ENCODE data around the gene CASP12.
"Not testable (repeated sequence)": the region's sequence is repeated elsewhere in the genome, so short reads cannot be mapped to it uniquely, and the experiment has no call there.

CASP12 gene

DNA sequence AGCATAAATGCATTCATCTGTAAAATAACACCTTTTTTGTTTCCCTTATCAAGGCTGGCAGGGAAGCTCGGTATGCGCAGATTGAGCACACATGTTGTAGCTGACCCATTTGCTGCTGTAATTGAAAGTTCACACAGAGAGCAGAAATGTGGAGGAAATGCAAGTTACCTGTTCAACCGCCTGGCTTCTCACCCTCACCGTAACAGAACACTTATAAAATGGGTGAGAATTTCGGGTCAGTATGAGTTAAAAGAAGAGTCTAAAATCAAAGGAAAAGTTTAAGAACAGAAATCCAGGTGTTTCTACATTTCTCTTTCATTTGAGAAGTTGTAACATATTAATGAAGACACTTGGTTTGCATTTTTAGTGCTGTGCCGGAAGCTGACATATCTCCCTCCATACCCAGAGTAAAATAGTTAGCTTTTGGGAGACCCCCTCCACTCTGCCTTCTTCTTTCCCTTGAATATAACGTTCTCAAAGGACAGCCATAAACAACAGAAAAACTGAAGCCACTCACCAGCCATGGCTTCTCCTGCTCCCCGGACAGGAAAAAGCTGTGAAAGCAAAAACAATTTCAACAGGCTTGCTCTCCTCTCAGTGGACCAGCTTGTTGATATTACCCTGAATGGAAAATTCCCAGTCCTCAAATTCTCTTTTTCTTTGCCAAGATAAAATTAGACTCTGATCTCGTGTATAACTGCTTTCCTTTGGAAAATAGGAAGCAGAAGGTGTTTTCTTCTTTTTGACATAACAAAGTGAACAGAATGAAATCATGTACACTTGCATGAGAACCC is at the start of gene CASP12:
Gene CASP12 (minus strand): TSS at position 570 of the 794 bp plus-strand sequence.
- H3K27me3 Mint-ChIP-seq, result no peaks in the 10 kb centered on the region

DNA sequence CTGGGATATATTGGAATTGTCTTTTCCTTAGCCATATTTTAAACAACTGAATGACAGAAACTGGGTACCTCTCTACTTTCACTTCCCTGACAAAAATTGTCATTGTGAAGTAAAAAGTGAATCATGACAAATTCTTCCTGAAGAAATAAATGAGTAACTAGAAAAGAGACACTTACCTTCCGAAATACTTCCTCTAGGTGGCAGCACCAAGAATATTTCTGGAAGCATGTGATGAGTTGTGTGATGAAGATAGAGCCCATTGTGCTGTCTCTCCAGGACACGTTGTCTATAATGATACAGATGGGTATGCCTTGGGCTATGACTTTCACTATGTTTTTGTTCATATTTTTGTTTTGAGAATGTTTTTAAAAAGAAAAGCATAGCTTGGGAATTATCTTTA is 48.6 kb upstream of the CASP12 start:
- Mint-ChIP-seq H3K4me1 (ENCODE audit: low read depth) (peaks cover 11% of the 10 kb centered on the region), H3K27me3 (no peaks in the 10 kb centered on the region), H3K9me3 (peaks cover 4% of the 10 kb centered on the region), H3K27ac (no peak overlapping the region), H3K36me3 (ENCODE audit: low read depth) (peaks cover 95% of the 10 kb centered on the region), H3K4me3 (no peak overlapping the region)

More for the DNA sequence above, at the start of gene CASP12:
- Mint-ChIP-seq H3K27ac (peak within 1 kb of the TSS; percentile 29), H3K36me3 (ENCODE audit: low read depth) (peaks cover 4% of the 10 kb centered on the region), H3K4me3 (peak within 1 kb of the TSS; percentile 45), H3K4me1 (ENCODE audit: low read depth) (peaks cover 26% of the 10 kb centered on the region), H3K9me3 (no peaks in the 10 kb centered on the region)

DNA sequence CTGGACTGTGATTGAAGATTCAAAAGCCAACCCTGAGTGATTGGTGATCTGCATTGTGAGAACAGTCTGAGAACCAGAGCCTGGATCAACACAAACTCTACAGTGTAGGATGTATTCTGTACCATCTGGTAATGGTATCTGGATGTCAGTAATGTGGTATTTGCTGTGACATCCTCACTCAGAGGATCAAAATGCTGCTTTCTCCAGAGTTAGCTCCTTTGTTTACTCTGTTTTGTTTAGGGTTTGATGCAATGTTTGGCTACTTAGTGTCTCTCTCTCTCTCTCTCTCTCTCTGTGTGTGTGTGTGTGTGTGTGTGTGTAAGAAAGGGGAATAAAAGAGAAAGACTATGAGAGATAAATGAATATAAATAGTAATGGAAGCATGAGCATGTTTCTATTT is 45.8 kb upstream of the CASP12 start:
- Mint-ChIP-seq H3K4me1 (ENCODE audit: low read depth) (peaks cover 11% of the 10 kb centered on the region), H3K27me3 (no peaks in the 10 kb centered on the region), H3K9me3 (peaks cover 4% of the 10 kb centered on the region), H3K27ac (peak overlapping the region; percentile 18), H3K4me3 (no peak overlapping the region), H3K36me3 (ENCODE audit: low read depth) (peaks cover 73% of the 10 kb centered on the region)

DNA sequence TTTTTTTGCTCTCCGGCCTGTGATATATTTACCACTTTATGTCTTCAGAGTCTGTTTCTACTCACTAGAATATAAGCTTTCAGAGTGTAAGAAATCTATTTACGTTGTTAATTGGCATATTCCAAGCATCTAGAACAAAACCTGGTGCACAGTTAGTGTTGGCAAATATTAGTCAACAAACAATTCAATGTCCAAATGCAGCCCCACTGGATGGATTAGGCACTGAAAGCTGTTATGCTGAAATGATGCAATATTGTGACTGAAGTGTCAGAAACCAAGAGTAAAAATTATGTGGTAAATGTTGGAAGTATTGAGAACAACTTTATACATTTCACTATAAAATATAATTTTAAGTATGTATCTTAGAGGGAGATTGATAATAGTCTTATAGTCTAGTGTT is 45.3 kb upstream of the CASP12 start:
- H3K9me3 Mint-ChIP-seq, result peaks cover 4% of the 10 kb centered on the region

DNA sequence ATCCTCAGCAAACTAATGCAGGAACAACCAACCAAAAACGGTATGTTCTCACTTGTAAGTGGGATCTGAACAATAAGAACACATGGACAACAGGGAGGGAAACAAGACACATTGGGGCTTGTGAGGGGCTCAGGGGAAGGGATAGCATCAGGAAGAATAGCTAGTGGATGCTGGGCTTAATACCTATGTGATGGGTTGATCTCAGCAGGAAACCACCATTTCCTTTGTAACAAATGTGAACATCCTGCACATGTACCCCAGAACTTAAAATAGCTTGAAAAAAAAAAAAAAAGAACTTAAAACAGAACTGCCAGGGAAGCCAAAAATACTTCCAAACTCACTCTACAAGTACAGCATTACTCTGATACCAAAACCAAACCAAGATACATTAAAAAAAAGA is 36.3 kb upstream of the CASP12 start:
- no peaks in the 10 kb centered on the region for H3K27me3 Mint-ChIP-seq
- peak overlapping the region; percentile 35 for H3K4me3 Mint-ChIP-seq
- H3K27ac Mint-ChIP-seq, result peak overlapping the region; percentile 63
- H3K4me1 Mint-ChIP-seq (ENCODE audit: low read depth), result peaks cover 36% of the 10 kb centered on the region
- H3K36me3 Mint-ChIP-seq (ENCODE audit: low read depth), result peaks cover 7% of the 10 kb centered on the region
- H3K9me3 Mint-ChIP-seq, result peaks cover 14% of the 10 kb centered on the region

More for the DNA sequence above, 45.3 kb upstream of the CASP12 start:
- peaks cover 11% of the 10 kb centered on the region for H3K4me1 Mint-ChIP-seq (ENCODE audit: low read depth)
- no peak overlapping the region for H3K27ac Mint-ChIP-seq
- no peak overlapping the region for H3K4me3 Mint-ChIP-seq
- H3K36me3 Mint-ChIP-seq (ENCODE audit: low read depth), result peaks cover 68% of the 10 kb centered on the region
- H3K27me3 Mint-ChIP-seq, result no peaks in the 10 kb centered on the region

- Mint-ChIP-seq H3K36me3 (ENCODE audit: low read depth) (peaks cover 12% of the 10 kb centered on the region), H3K4me1 (ENCODE audit: low read depth) (peaks cover 36% of the 10 kb centered on the region), H3K4me3 (peak overlapping the region; percentile 35), H3K9me3 (peaks cover 19% of the 10 kb centered on the region)
- not testable (repeated sequence) for H3K27me3 Mint-ChIP-seq, H3K27ac Mint-ChIP-seq
These were observed 35.8 kb upstream of the CASP12 start for GRCh38 chr11:104934073-104934472.

- Mint-ChIP-seq H3K4me1 (ENCODE audit: low read depth) (peaks cover 15% of the 10 kb centered on the region), H3K27me3 (no peaks in the 10 kb centered on the region), H3K27ac (no peak overlapping the region), H3K36me3 (ENCODE audit: low read depth) (peaks cover 32% of the 10 kb centered on the region), H3K9me3 (peaks cover 30% of the 10 kb centered on the region), H3K4me3 (no peak overlapping the region)
These were observed 30.6 kb upstream of the CASP12 start for GRCh38 chr11:104928811-104929210.

DNA sequence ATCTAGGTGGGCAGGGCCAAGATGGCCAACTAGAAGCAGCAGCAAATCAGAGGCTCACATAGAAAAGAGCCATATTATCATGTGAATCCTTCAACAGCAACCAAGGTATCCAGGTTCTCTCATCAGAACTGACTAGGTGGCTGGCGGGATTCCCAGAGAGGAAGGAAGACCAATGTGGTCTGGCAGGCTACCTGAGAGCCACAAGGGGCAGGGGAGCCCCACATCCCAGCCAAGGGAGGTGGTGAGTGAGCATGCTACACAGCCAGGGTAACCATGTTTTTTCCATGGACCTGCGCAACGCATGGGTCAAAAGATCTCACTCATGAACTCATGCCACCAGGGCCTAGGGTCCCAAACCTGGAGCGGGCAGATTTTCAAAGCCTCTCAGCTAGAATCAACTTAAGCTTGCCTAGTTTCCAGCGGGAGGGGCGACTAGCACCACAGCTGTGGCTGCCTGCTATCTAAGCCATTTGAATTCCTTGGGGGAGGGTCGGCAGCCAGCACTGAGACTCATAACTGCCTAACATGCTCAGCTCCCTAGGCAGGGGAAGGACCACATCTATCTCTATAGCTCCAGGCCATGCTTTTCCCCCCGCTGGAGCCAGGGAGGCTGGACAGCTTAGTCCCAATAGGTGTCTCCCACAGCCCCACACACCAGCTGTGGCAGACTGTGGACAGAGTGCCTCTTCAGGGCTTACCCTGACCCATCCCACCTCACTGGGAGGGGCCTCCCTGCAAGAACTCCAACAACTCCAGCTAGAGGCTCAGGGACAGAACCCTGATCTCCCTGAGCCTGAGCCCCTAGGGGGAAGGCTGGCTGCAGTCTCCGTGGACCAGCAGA is 28.7 kb upstream of the CASP12 start:
- Mint-ChIP-seq H3K27ac (no peak overlapping the region), H3K4me1 (ENCODE audit: low read depth) (peaks cover 7% of the 10 kb centered on the region)

GRCh38 chr11:104925850-104926249 is 27.6 kb upstream of the CASP12 start:
- Mint-ChIP-seq H3K9me3 (peaks cover 27% of the 10 kb centered on the region), H3K36me3 (ENCODE audit: low read depth) (peaks cover 32% of the 10 kb centered on the region)

More for the DNA sequence above, 28.7 kb upstream of the CASP12 start:
- H3K4me3 Mint-ChIP-seq, result no peak overlapping the region
- peaks cover 27% of the 10 kb centered on the region for H3K9me3 Mint-ChIP-seq
- H3K36me3 Mint-ChIP-seq (ENCODE audit: low read depth), result peaks cover 32% of the 10 kb centered on the region
- no peaks in the 10 kb centered on the region for H3K27me3 Mint-ChIP-seq

GRCh38 chr11:104918113-104918824 is 20.0 kb upstream of the CASP12 start:
- Mint-ChIP-seq H3K9me3 (no peaks in the 10 kb centered on the region), H3K27me3 (no peaks in the 10 kb centered on the region), H3K36me3 (ENCODE audit: low read depth) (no peaks in the 10 kb centered on the region), H3K4me3 (peak overlapping the region; percentile 81), H3K4me1 (ENCODE audit: low read depth) (peaks cover 63% of the 10 kb centered on the region), H3K27ac (peak overlapping the region; percentile 79)

More at GRCh38 chr11:104925850-104926249, 27.6 kb upstream of the CASP12 start:
- Mint-ChIP-seq H3K4me1 (ENCODE audit: low read depth) (peaks cover 10% of the 10 kb centered on the region), H3K4me3 (no peak overlapping the region), H3K27me3 (no peaks in the 10 kb centered on the region), H3K27ac (no peak overlapping the region)

DNA sequence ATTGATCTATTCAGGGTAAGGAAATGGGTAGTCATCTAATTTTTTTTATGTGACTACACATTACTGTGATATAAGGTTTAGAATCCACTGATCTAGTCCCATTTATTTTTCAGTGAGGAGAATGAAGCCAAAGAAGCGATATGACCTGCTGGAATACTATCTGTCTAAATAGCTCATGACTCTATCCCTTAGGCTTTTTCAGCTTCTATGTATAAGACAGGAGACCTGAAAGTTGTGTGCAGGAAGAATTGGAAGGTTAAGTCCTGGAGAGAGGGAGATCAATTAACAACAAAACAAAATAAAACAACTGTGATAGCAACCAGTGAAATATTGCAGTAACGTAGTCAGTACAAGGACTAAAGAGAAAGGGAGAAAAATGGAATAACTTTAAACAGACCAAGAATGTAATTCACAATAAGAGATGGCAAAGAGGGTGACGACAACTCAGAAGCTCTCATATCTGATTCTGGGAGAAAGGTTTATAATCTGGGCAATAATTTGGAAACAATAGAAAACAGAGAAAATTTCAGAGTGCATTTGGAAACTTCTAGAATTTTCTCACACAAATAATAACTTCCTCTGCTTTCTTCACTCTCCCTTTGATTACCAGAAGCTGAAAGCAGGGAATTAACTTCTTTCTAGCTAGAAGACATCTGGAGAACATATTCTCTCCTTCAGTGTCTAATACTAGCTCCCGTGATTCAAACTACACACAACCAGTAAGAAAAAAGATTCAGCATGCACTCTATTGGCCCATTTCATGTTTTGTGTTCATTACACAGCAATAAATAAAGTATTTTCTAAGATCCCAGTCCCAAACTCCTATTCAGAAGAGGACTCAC is 19.2 kb upstream of the CASP12 start:
- Mint-ChIP-seq H3K4me3 (peak overlapping the region; percentile 81), H3K36me3 (ENCODE audit: low read depth) (no peaks in the 10 kb centered on the region), H3K27ac (peak overlapping the region; percentile 79), H3K27me3 (no peaks in the 10 kb centered on the region), H3K9me3 (no peaks in the 10 kb centered on the region), H3K4me1 (ENCODE audit: low read depth) (peaks cover 64% of the 10 kb centered on the region)

- Mint-ChIP-seq H3K4me1 (ENCODE audit: low read depth) (peaks cover 68% of the 10 kb centered on the region), H3K27me3 (no peaks in the 10 kb centered on the region), H3K4me3 (peak overlapping the region; percentile 71), H3K27ac (peak overlapping the region; percentile 59), H3K36me3 (ENCODE audit: low read depth) (no peaks in the 10 kb centered on the region), H3K9me3 (no peaks in the 10 kb centered on the region)
These were observed 18.2 kb upstream of the CASP12 start for GRCh38 chr11:104916442-104916841.

DNA sequence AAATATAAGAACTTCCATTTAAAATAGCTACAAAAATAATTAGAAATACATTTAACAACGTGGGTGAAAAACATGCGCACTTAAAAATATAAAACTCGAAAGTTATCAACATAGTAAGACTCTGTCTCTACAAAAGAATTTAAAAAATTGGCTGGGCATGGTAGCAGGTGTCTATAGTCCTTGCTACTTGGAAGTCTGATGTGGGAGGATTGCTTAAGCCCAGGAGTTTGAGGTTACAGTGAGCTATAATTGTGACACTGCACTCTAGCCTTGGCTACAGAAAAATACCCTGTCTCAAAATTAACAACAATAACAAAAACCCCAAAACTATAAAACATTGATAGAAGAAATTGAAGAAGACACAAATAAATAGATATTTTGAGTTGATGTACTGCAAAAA is 13.8 kb upstream of the CASP12 start:
- Mint-ChIP-seq H3K4me3 (no peak overlapping the region), H3K4me1 (ENCODE audit: low read depth) (peaks cover 65% of the 10 kb centered on the region), H3K36me3 (ENCODE audit: low read depth) (peaks cover 9% of the 10 kb centered on the region), H3K27ac (peak overlapping the region; percentile 36), H3K27me3 (no peaks in the 10 kb centered on the region), H3K9me3 (peaks cover 4% of the 10 kb centered on the region)

- peak overlapping the region; percentile 2 for H3K27ac Mint-ChIP-seq
These were observed 9.9 kb upstream of the CASP12 start for GRCh38 chr11:104908186-104908531.

More at GRCh38 chr11:104908186-104908531, 9.9 kb upstream of the CASP12 start:
- H3K9me3 Mint-ChIP-seq, result peaks cover 4% of the 10 kb centered on the region
- peaks cover 37% of the 10 kb centered on the region for H3K4me1 Mint-ChIP-seq (ENCODE audit: low read depth)
- no peaks in the 10 kb centered on the region for H3K27me3 Mint-ChIP-seq
- no peak overlapping the region for H3K4me3 Mint-ChIP-seq
- H3K36me3 Mint-ChIP-seq (ENCODE audit: low read depth), result peaks cover 23% of the 10 kb centered on the region

Data from stimulated activated naive CD8-positive, alpha-beta T cell treated with anti-CD3 and anti-CD28 coated beads, Interleukin-15, Interleukin-2, amounts not matched to agents 100 ng/mL and 50 ng/mL, for 24 hours (primary cell).